PC-9 (cell line): ENCODE results near the gene NUTM1.

Experiments
- CTCF ChIP-seq: fragments of 200-600 bp; sonication (generic); conservative IDR thresholded peaks from 2 replicates; pipeline ENCODE4 v1.6.1; 2017; ENCODE audit warnings: mixed run types, antibody characterized with exemption, mild to moderate bottlenecking, moderate library complexity
- EZH2 ChIP-seq: fragments of 200-600 bp; sonication (generic); IDR thresholded peaks from 2 replicates; pipeline ENCODE4 v1.8.0; 2017; ENCODE audit warnings: antibody characterized with exemption, low read depth

- TF ChIP-seq EZH2 (no peak), CTCF (no peak)
Measured at GRCh38 chr15:34359416-34359815, 16.3 kb downstream of the NUTM1 start.
